ENCODE results near the gene LMF2. TPM values are rescaled to one million over a fixed set of nuclear protein-coding genes. Genes with fewer than 3 reads are reported as not detected.

Gene LMF2
- polyA plus RNA-seq, 1 donor (not counting 4 experiments of a cell fraction or from before 2014, with no cell fraction given): 13.2 TPM

- no peak for FAIRE-seq
- Histone ChIP-seq H3K4me1 (ENCODE audit: control insufficient read depth, extremely low read depth, insufficient read depth, low read length) (no peaks in the 10 kb centered on the region), H3K4me3 (ENCODE audit: control insufficient read depth in 2 of 3, extremely low read depth in 1 of 3, insufficient read depth in 2 of 3, low read depth in 1 of 3, low read length in 3 of 3) (no peak overlapping the region), H3K9me1 (ENCODE audit: control insufficient read depth, extremely low read depth, insufficient read depth, low read length) (no peaks in the 10 kb centered on the region), H3K4me2 (ENCODE audit: control insufficient read depth, extremely low read depth, insufficient read depth, low read depth, low read length) (no peak overlapping the region), H3K27ac (ENCODE audit: control insufficient read depth, insufficient read depth, low read length) (no peak overlapping the region), H3K36me3 (ENCODE audit: control insufficient read depth in 2 of 2, extremely low read depth in 1 of 2, insufficient read depth in 2 of 2, low read length in 2 of 2) (peaks cover 16 to 22% of the 10 kb centered on the region in 2 experiments), H3K9me3 (ENCODE audit: control insufficient read depth, low read depth, low read length) (no peaks in the 10 kb centered on the region), H2AFZ (ENCODE audit: control insufficient read depth, low read length) (no peak overlapping the region), H4K20me1 (ENCODE audit: control insufficient read depth, extremely low read depth, insufficient read depth, low read length) (no peaks in the 10 kb centered on the region), H3K79me2 (ENCODE audit: control insufficient read depth, insufficient read depth, low read length) (peaks cover 24% of the 10 kb centered on the region), H3K27me3 (ENCODE audit: control insufficient read depth, extremely low read depth, insufficient read depth, low read length) (no peaks in the 10 kb centered on the region), H3K9ac (ENCODE audit: control insufficient read depth, extremely low read depth, insufficient read depth, low read length) (no peak overlapping the region)
- DNase-seq (ENCODE audit: low read depth, low spot score): no peak
- TF ChIP-seq EZH2 (IDR thresholded peaks at IDR 0.05; ENCODE audit: low read length): no peak
- TF ChIP-seq CTCF (optimal IDR thresholded peaks at IDR 0.05 in 1 of 3, IDR thresholded peaks at IDR 0.05 in 1 of 3, conservative IDR thresholded peaks at IDR 0.05 in 1 of 3; ENCODE audit: extremely low read depth in 1 of 3, insufficient read depth in 2 of 3, low read length in 3 of 3): no peak
- dilution Hi-C loops (cut with MboI; ENCODE audit: extremely low pct_ligation_motif_present, low sequenced_read_pairs): no loop called here
Observed at GRCh38 chr22:50517495-50518260, 10.2 kb upstream of the LMF2 start.

- FAIRE-seq (no peak), DNase-seq (ENCODE audit: low read depth, low spot score) (no peak)
- H3K79me2 ChIP-seq (ENCODE audit: control insufficient read depth, insufficient read depth, low read length): peaks cover 27% of the 10 kb centered on the region
- no peaks in the 10 kb centered on the region for H3K27me3 ChIP-seq (ENCODE audit: control insufficient read depth, extremely low read depth, insufficient read depth, low read length)
- no peaks in the 10 kb centered on the region for H3K9me3 ChIP-seq (ENCODE audit: control insufficient read depth, low read depth, low read length)
- no peaks in the 10 kb centered on the region for H4K20me1 ChIP-seq (ENCODE audit: control insufficient read depth, extremely low read depth, insufficient read depth, low read length)
- H3K4me2 ChIP-seq (ENCODE audit: control insufficient read depth, extremely low read depth, insufficient read depth, low read depth, low read length): no peak overlapping the region
- H3K4me3 ChIP-seq (ENCODE audit: control insufficient read depth in 2 of 3, extremely low read depth in 1 of 3, insufficient read depth in 2 of 3, low read depth in 1 of 3, low read length in 3 of 3): no peak overlapping the region
- H3K27ac ChIP-seq (ENCODE audit: control insufficient read depth, insufficient read depth, low read length): no peak overlapping the region
- H2AFZ ChIP-seq (ENCODE audit: control insufficient read depth, low read length): no peak overlapping the region
- H3K4me1 ChIP-seq (ENCODE audit: control insufficient read depth, extremely low read depth, insufficient read depth, low read length): no peaks in the 10 kb centered on the region
- H3K9me1 ChIP-seq (ENCODE audit: control insufficient read depth, extremely low read depth, insufficient read depth, low read length): no peaks in the 10 kb centered on the region
- peaks cover 12 to 17% of the 10 kb centered on the region in 2 experiments for H3K36me3 ChIP-seq (ENCODE audit: control insufficient read depth in 2 of 2, extremely low read depth in 1 of 2, insufficient read depth in 2 of 2, low read length in 2 of 2)
- no peak for TF ChIP-seq EZH2 (IDR thresholded peaks at IDR 0.05; ENCODE audit: low read length)
- no peak for TF ChIP-seq CTCF (optimal IDR thresholded peaks at IDR 0.05 in 1 of 3, IDR thresholded peaks at IDR 0.05 in 1 of 3, conservative IDR thresholded peaks at IDR 0.05 in 1 of 3; ENCODE audit: extremely low read depth in 1 of 3, insufficient read depth in 2 of 3, low read length in 3 of 3)
- no peak overlapping the region for H3K9ac ChIP-seq (ENCODE audit: control insufficient read depth, extremely low read depth, insufficient read depth, low read length)
- dilution Hi-C loops (cut with MboI; ENCODE audit: extremely low pct_ligation_motif_present, low sequenced_read_pairs): no loop called here
Observed at GRCh38 chr22:50516891-50517290, 9.4 kb upstream of the LMF2 start.

Data from keratinocyte (primary cell).